Measurements from ENCODE around the gene KLHL10.

KLHL10 gene

DNA sequence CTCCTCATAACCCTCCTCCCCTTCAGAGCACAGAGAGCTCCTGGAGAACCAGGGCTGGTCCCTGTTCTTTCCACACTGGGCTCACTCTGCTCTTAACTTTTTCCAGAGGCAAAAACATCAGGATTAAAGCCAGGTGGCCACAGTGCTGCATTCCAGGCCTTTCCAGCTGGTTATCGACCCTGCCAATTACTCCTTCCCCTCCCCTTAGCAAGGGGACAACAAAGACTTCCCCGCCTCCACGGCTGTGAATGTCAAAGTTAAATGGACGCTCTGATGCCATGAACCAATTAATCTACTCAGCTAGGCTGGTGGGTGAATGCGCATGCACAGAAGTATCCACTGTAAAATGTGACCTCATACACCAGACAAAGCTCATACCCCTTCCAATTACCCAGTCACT lies 58.0 kb downstream of the KLHL10 start:
- DNase-seq (ENCODE audit: low read depth): no peak

DNA sequence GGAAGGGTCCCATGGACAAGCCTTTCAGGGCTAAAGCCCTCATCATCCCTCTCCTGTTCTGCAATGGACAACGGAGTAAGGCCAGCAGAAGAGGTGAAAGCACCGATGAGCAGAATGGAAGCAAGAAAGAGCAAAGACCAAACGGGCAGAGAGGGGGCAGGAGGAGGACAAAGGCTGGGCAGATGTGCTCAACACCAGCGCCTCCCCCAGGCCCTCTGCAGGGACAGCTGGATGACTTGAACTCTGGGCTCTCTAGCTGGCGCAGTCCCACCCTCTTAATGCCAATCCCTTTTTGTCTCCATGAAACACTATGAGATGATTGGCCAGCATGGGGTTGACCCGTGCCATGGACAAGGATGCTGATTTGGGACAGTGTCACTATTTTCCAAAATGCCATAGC lies 59.1 kb downstream of the KLHL10 start:
- no peak for DNase-seq (ENCODE audit: low read depth)
